Measurements from ENCODE around the gene KIF1B. TPM values are rescaled to one million over a fixed set of nuclear protein-coding genes. Genes with fewer than 3 reads are reported as not detected.

The KIF1B gene
- total RNA-seq, 1 experiment from 2014 or later: 28.1 TPM

DNA sequence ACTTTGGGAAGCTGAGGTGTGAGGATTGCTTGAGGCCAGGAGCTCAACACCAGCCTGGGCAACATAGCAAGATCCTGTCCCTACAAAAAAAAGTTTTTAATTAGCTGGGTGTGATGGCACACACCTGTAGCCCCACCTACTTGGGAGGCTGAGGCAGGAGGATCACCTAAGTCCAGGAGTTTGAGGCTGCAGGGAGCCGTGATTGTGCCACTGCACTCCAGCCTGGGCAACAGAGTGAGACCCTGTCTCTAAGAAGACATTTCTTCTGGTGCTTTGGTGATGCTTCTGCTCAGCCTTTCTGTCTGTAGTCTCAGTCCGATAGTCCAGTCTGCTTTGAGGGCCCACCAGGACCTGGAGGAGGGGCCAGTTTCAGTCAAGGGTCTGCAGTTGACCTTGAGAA lies 196.8 kb downstream of the KIF1B start (continued):
- TF ChIP-seq, protein P1, sequence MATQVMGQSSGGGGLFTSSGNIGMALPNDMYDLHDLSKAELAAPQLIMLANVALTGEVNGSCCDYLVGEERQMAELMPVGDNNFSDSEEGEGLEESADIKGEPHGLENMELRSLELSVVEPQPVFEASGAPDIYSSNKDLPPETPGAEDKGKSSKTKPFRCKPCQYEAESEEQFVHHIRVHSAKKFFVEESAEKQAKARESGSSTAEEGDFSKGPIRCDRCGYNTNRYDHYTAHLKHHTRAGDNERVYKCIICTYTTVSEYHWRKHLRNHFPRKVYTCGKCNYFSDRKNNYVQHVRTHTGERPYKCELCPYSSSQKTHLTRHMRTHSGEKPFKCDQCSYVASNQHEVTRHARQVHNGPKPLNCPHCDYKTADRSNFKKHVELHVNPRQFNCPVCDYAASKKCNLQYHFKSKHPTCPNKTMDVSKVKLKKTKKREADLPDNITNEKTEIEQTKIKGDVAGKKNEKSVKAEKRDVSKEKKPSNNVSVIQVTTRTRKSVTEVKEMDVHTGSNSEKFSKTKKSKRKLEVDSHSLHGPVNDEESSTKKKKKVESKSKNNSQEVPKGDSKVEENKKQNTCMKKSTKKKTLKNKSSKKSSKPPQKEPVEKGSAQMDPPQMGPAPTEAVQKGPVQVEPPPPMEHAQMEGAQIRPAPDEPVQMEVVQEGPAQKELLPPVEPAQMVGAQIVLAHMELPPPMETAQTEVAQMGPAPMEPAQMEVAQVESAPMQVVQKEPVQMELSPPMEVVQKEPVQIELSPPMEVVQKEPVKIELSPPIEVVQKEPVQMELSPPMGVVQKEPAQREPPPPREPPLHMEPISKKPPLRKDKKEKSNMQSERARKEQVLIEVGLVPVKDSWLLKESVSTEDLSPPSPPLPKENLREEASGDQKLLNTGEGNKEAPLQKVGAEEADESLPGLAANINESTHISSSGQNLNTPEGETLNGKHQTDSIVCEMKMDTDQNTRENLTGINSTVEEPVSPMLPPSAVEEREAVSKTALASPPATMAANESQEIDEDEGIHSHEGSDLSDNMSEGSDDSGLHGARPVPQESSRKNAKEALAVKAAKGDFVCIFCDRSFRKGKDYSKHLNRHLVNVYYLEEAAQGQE (IDR thresholded peaks at IDR 0.05; ENCODE audit: low read depth): no peak
- TF ChIP-seq CEBPB (IDR thresholded peaks at IDR 0.05; ENCODE audit: low read depth) (no peak), ZNF274 (IDR thresholded peaks at IDR 0.05; ENCODE audit: low read depth, low read length) (no peak), EGR1 (IDR thresholded peaks at IDR 0.05; ENCODE audit: low read depth) (no peak)

DNA sequence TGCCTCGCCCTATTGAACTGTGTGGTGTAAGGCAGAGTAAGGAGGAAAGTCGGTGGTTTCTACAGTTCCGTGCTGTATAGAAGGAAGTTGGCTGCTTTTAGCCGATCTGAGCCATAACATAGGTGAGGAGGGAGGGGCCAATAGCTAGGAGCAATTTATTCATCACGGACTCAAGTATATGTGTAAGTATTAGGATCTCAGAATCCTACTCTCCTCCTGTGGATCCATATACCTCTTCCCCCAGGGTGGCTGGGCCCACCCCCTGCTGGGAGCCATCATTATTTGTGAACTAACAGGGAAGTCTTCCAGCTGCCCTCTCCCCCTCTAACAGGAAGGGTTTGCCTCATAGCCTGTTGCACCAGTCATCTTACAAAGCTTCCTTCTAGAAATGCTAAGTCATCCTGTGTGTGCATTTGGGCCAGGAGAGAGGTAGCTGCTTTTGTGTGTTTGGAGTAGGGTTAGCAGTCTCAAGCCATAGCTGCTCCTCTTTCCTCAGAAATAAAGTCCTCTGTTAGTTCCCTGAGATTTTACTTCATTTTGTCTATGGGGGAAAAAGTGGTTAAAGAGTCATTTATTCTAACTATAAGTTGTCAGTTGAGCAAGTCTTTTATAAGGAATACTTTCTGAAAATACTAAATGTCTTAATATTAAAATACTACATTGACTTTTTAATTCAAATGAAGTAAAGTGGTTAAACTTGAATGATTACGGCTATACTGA lies 205.0 kb downstream of the KIF1B start:
- CTCF ChIA-PET: no interaction called here
- peaks cover 0 to 6% of the 10 kb centered on the region in 2 experiments; a peak in 2 of 4 replicates for H3K4me1 ChIP-seq (ENCODE audit: control insufficient read depth in 1 of 2, insufficient read depth in 2 of 2, low read length in 2 of 2)
- no peak overlapping the region for H3K4me3 ChIP-seq (replicated peaks in 1 of 2; ENCODE audit: low read depth in 1 of 2, low read length in 2 of 2)
- no peak overlapping the region for H3K27ac ChIP-seq (ENCODE audit: low read depth, low read length)
- no peaks in the 10 kb centered on the region for H4K20me1 ChIP-seq (ENCODE audit: insufficient read depth)
- no peaks in the 10 kb centered on the region for H3K9me3 ChIP-seq (ENCODE audit: control insufficient read depth in 1 of 2, insufficient read depth in 1 of 2, low read depth in 1 of 2, low read length in 2 of 2)
- intact Hi-C loops (cut with micrococcal nuclease): no loop called here
- H3K9ac ChIP-seq (ENCODE audit: low read length): no peak overlapping the region
- BruUV-seq (replicated peaks): no TSS peak
- ATAC-seq (no peak), DNase-seq (ENCODE audit: low read depth, low spot score) (no peak)
- POLR2A ChIA-PET: no interaction called here
- no peak overlapping the region for H2AFZ ChIP-seq (ENCODE audit: low read depth, low read length, poor library complexity, severe bottlenecking)
- no peaks in the 10 kb centered on the region for H3K79me2 ChIP-seq (ENCODE audit: insufficient read depth, low read length)
- no peaks in the 10 kb centered on the region for H3K9me2 ChIP-seq (ENCODE audit: insufficient read depth)
- RAD21 ChIA-PET (ENCODE audit: low non-redundant PET in 1 of 2, low total read pairs in 2 of 2, uncharacterized antibody in 2 of 2, unreplicated experiment in 2 of 2): no interaction called here
- peaks cover 50 to 53% of the 10 kb centered on the region in 2 experiments for H3K36me3 ChIP-seq (ENCODE audit: control insufficient read depth in 1 of 2, insufficient read depth in 2 of 2, low read length in 2 of 2)
- no peak overlapping the region for H3K4me2 ChIP-seq (ENCODE audit: low read length)
- no peak for TF ChIP-seq ZNF274 (IDR thresholded peaks at IDR 0.05; ENCODE audit: low read depth, low read length)
- no peak for TF ChIP-seq SP1 (IDR thresholded peaks at IDR 0.05; ENCODE audit: low read depth)
- TF ChIP-seq EZH2 (IDR thresholded peaks at IDR 0.05): no peak
- no peak for TF ChIP-seq CEBPB (IDR thresholded peaks at IDR 0.05; ENCODE audit: low read depth)
- TF ChIP-seq, protein P2, sequence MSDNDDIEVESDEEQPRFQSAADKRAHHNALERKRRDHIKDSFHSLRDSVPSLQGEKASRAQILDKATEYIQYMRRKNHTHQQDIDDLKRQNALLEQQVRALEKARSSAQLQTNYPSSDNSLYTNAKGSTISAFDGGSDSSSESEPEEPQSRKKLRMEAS (IDR thresholded peaks at IDR 0.05): no peak
- TF ChIP-seq, protein P3, sequence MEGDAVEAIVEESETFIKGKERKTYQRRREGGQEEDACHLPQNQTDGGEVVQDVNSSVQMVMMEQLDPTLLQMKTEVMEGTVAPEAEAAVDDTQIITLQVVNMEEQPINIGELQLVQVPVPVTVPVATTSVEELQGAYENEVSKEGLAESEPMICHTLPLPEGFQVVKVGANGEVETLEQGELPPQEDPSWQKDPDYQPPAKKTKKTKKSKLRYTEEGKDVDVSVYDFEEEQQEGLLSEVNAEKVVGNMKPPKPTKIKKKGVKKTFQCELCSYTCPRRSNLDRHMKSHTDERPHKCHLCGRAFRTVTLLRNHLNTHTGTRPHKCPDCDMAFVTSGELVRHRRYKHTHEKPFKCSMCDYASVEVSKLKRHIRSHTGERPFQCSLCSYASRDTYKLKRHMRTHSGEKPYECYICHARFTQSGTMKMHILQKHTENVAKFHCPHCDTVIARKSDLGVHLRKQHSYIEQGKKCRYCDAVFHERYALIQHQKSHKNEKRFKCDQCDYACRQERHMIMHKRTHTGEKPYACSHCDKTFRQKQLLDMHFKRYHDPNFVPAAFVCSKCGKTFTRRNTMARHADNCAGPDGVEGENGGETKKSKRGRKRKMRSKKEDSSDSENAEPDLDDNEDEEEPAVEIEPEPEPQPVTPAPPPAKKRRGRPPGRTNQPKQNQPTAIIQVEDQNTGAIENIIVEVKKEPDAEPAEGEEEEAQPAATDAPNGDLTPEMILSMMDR (IDR thresholded peaks at IDR 0.05 in 2 of 3, conservative IDR thresholded peaks at IDR 0.05 in 1 of 3; ENCODE audit: borderline replicate concordance in 1 of 3, insufficient read depth in 1 of 3, low read depth in 2 of 3, low read length in 2 of 3): no peak
- TF ChIP-seq, protein P4, sequence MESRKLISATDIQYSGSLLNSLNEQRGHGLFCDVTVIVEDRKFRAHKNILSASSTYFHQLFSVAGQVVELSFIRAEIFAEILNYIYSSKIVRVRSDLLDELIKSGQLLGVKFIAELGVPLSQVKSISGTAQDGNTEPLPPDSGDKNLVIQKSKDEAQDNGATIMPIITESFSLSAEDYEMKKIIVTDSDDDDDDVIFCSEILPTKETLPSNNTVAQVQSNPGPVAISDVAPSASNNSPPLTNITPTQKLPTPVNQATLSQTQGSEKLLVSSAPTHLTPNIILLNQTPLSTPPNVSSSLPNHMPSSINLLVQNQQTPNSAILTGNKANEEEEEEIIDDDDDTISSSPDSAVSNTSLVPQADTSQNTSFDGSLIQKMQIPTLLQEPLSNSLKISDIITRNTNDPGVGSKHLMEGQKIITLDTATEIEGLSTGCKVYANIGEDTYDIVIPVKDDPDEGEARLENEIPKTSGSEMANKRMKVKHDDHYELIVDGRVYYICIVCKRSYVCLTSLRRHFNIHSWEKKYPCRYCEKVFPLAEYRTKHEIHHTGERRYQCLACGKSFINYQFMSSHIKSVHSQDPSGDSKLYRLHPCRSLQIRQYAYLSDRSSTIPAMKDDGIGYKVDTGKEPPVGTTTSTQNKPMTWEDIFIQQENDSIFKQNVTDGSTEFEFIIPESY (IDR thresholded peaks at IDR 0.05; ENCODE audit: extremely low read depth, insufficient replicate concordance, low read length): no peak
- TF ChIP-seq EGR1 (IDR thresholded peaks at IDR 0.05; ENCODE audit: low read depth): no peak
- H3K27me3 ChIP-seq (ENCODE audit: insufficient read depth, low read length): no peaks in the 10 kb centered on the region

Measured in HCT116 (cell line).